ENCODE results near the gene TRIM49. TPM values are rescaled to one million over a fixed set of nuclear protein-coding genes. Genes with fewer than 3 reads are reported as not detected.

The TRIM49 gene
- polyA plus RNA-seq, 4 donors, result not detected

Other genes with a start within 250 kb of the TRIM49 start
- not detected for gene TRIM77, start 98.3 kb downstream of the TRIM49 start, polyA plus RNA-seq
- gene TRIM64B, start 69.9 kb upstream of the TRIM49 start, polyA plus RNA-seq, result not detected
- gene TRIM49D1, start 113.7 kb upstream of the TRIM49 start, polyA plus RNA-seq, result not detected
- gene TRIM49D2, start 115.5 kb upstream of the TRIM49 start, polyA plus RNA-seq, result not detected
- not detected for gene TRIM64, start 157.5 kb upstream of the TRIM49 start, polyA plus RNA-seq
- not detected for gene TRIM49C, start 222.5 kb upstream of the TRIM49 start, polyA plus RNA-seq